ENCODE data around the gene CNIH2.

CNIH2 gene

GRCh38 chr11:66331542-66332370 is 53.8 kb downstream of the CNIH2 start:
- DNase-seq (ENCODE audit: low read depth), result no peak

GRCh38 chr11:66332371-66333219 is 54.6 kb downstream of the CNIH2 start:
- DNase-seq (ENCODE audit: low read depth), result no peak

- no peak for DNase-seq (ENCODE audit: low read depth)
These were observed 55.4 kb downstream of the CNIH2 start for GRCh38 chr11:66333220-66333877.
